ENCODE data around the gene CENPU. TPM values are rescaled to one million over a fixed set of nuclear protein-coding genes. Genes with fewer than 3 reads are reported as not detected.

Gene CENPU
- total RNA-seq, 1 donor from 2014 or later, result 25.4 TPM

- Mint-ChIP-seq H3K36me3 (peaks cover 21% of the 10 kb centered on the region), H3K27ac (no peak overlapping the region), H3K9me3 (peaks cover 5% of the 10 kb centered on the region), H3K4me1 (peaks cover 30% of the 10 kb centered on the region), H3K27me3 (ENCODE audit: low read depth) (no peaks in the 10 kb centered on the region), H3K4me3 (no peak overlapping the region)
- no peak for DNase-seq (ENCODE audit: low spot score in 2 of 2, unreplicated experiment in 2 of 2)
- TF ChIP-seq CTCF (IDR thresholded peaks at IDR 0.05; ENCODE audit: unreplicated experiment), result no peak
Measured at GRCh38 chr4:184731056-184731455, 2.8 kb downstream of the CENPU start.

- Mint-ChIP-seq H3K9me3 (peaks cover 5% of the 10 kb centered on the region), H3K27ac (peak overlapping the region; percentile 61), H3K4me3 (no peak overlapping the region), H3K27me3 (ENCODE audit: low read depth) (no peaks in the 10 kb centered on the region), H3K4me1 (peaks cover 28% of the 10 kb centered on the region), H3K36me3 (peaks cover 21% of the 10 kb centered on the region)
- DNase-seq (ENCODE audit: low spot score in 2 of 2, unreplicated experiment in 2 of 2), result no peak
- TF ChIP-seq CTCF (IDR thresholded peaks at IDR 0.05; ENCODE audit: unreplicated experiment), result no peak
Measured at GRCh38 chr4:184729946-184730345, 4.0 kb downstream of the CENPU start.

DNA sequence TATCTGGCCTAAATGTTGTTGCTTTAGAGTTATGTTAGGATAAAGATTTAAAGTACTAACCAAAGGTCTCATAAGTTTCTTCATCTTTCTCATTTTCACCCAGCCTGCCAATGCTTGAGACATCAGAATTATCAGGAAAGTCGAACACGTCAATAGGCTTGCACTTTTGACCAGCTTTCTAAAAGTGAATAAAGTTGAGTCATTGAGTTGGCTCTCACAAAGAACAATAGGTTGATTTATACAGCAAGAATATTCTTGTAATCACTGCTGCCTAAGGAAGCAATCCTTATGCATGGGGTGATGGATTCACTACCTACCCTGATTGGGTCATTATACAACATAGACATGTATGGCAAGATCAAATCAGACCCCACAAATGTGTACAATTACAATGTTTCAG, 5.0 kb downstream of the CENPU start:
- no peak overlapping the region for H3K27ac Mint-ChIP-seq
- peaks cover 21% of the 10 kb centered on the region for H3K4me1 Mint-ChIP-seq
- no peaks in the 10 kb centered on the region for H3K27me3 Mint-ChIP-seq (ENCODE audit: low read depth)

DNA sequence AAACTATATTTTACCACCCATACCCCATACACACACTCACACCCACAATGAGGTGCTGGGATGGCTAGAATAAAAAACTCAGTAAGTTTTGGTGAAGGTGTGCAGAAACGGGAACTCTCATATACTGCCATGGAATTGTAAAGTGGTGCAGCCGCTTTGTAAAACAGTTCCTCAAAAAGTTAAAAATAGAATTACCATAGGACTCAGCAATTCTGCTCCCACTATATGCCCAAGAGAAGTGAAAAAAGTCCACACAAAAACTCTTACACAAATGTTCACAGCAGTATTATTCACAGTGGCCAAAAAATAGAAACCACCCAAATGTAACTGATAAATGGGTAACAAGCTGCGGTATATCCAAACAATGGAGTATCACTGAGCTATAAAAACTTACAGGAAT, 6.5 kb downstream of the CENPU start:
- DNase-seq (ENCODE audit: low spot score in 2 of 2, unreplicated experiment in 2 of 2), result no peak
- peaks cover 14% of the 10 kb centered on the region for H3K4me1 Mint-ChIP-seq
- H3K9me3 Mint-ChIP-seq, result peaks cover 5% of the 10 kb centered on the region
- H3K36me3 Mint-ChIP-seq, result peaks cover 34% of the 10 kb centered on the region
- TF ChIP-seq CTCF (IDR thresholded peaks at IDR 0.05; ENCODE audit: unreplicated experiment), result no peak
- no peaks in the 10 kb centered on the region for H3K27me3 Mint-ChIP-seq (ENCODE audit: low read depth)
- no peak overlapping the region for H3K27ac Mint-ChIP-seq
- no peak overlapping the region for H3K4me3 Mint-ChIP-seq

More for the DNA sequence above, 5.0 kb downstream of the CENPU start:
- H3K4me3 Mint-ChIP-seq, result no peak overlapping the region
- peaks cover 5% of the 10 kb centered on the region for H3K9me3 Mint-ChIP-seq
- no peak for DNase-seq (ENCODE audit: low spot score in 2 of 2, unreplicated experiment in 2 of 2)
- H3K36me3 Mint-ChIP-seq, result peaks cover 26% of the 10 kb centered on the region
- TF ChIP-seq CTCF (IDR thresholded peaks at IDR 0.05; ENCODE audit: unreplicated experiment), result no peak

DNA sequence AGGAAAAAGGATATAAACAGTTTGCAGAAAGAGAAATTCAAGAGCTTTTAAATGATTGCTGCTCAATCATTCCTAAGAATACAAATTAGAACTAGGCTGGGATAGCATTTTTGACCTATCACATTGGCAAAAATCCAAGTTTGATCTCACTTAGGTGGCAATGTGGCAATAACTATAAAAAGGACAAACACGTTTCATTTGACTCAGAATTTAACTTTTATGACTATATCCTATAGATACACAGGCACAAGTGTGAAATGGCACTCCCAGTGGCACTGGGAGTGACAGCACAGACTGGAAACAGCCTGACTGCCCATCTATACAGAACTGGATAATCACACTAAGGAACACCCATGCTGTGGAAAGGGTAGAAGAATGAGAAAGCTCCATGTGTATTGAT, 11.1 kb downstream of the CENPU start:
- no peak for DNase-seq (ENCODE audit: low spot score in 2 of 2, unreplicated experiment in 2 of 2)
- H3K27me3 Mint-ChIP-seq (ENCODE audit: low read depth), result no peaks in the 10 kb centered on the region
- peaks cover 58% of the 10 kb centered on the region for H3K36me3 Mint-ChIP-seq
- no peak overlapping the region for H3K27ac Mint-ChIP-seq
- no peak for TF ChIP-seq CTCF (IDR thresholded peaks at IDR 0.05; ENCODE audit: unreplicated experiment)
- H3K4me1 Mint-ChIP-seq, result no peaks in the 10 kb centered on the region
- peaks cover 26% of the 10 kb centered on the region for H3K9me3 Mint-ChIP-seq
- no peak overlapping the region for H3K4me3 Mint-ChIP-seq

GRCh38 chr4:184721254-184721653, 12.6 kb downstream of the CENPU start:
- no peak overlapping the region for H3K27ac Mint-ChIP-seq
- peaks cover 48% of the 10 kb centered on the region for H3K36me3 Mint-ChIP-seq
- H3K4me1 Mint-ChIP-seq, result no peaks in the 10 kb centered on the region
- no peak for DNase-seq (ENCODE audit: low spot score in 2 of 2, unreplicated experiment in 2 of 2)
- no peak for TF ChIP-seq CTCF (IDR thresholded peaks at IDR 0.05; ENCODE audit: unreplicated experiment)
- no peak overlapping the region for H3K4me3 Mint-ChIP-seq
- H3K9me3 Mint-ChIP-seq, result peaks cover 22% of the 10 kb centered on the region
- no peaks in the 10 kb centered on the region for H3K27me3 Mint-ChIP-seq (ENCODE audit: low read depth)

Measured in mesothelial cell of epicardium (in vitro differentiated cells).